Activated naive CD4-positive, alpha-beta T cell treated with Interleukin-2 at 50 U/mL for 16 hours (primary cell): ENCODE measurements around the gene RBM34.

ENCODE experiments used
- DNase-seq: peaks from one replicate; pipeline ENCODE4 v3.0.0-alpha.2; 2020

RBM34 gene

GRCh38 chr1:235152235-235152634 is 8.8 kb downstream of the RBM34 start:
- DNase-seq: no peak

DNA sequence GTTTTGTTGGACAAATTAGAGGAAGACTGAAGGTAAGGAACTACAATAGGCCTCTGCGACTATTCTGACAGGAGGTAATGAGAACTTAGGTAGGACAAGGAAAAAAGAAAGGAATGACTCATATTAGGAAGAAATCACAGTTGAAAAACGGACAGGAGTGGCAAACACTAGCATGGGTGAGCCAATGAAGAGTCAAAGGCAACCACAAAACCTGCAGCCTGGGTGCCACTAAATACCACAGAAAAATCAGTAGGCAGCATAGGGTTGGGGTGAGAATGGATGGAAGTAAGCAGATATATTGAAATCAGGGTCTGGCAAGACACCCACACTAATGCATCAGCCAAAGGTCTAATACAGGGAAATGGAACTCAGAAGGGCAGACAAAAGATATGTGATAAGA is 10.0 kb downstream of the RBM34 start:
- no peak for DNase-seq

- no peak for DNase-seq
Observed at GRCh38 chr1:235149824-235150223, 11.2 kb downstream of the RBM34 start.

DNA sequence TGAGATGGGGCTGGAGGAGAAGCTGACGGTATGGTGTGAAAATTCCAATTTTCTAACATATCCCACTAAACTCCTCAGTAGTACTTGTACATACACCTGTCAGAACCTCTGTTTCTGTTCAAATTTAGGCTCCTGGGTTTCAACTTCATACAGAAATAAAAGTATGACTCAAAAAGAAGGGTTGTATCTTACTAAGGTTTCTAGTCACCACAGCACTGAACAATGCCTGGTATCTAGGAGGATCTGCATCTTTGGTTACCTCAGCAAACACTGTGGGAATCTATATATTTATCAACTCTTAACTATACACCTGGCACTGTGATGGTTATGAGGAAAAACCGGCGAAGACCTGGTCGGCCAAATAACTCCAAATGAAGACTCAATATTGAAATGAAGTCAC is 13.8 kb downstream of the RBM34 start:
- DNase-seq: no peak

DNA sequence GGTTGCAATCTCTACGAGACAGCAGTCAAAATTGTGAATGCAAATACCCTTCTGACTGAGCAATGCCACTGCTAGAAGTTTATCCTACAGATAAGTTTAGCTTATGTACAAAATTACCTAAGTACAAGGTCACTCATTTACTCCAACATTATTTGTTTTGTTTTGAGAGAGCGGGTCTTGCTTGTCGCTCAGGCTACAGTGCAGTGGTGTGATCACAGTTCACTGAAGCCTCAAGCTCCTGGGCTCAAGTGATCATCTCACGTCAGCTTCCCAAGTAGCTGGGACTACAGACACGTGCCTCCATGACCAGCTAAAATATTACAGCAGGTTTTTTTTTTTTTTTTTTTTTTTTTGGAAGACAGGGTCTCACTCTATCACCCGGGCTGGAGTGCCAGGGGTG is 15.4 kb downstream of the RBM34 start:
- no peak for DNase-seq

- no peak for DNase-seq
Observed at GRCh38 chr1:235142991-235143390, 18.1 kb downstream of the RBM34 start.

DNA sequence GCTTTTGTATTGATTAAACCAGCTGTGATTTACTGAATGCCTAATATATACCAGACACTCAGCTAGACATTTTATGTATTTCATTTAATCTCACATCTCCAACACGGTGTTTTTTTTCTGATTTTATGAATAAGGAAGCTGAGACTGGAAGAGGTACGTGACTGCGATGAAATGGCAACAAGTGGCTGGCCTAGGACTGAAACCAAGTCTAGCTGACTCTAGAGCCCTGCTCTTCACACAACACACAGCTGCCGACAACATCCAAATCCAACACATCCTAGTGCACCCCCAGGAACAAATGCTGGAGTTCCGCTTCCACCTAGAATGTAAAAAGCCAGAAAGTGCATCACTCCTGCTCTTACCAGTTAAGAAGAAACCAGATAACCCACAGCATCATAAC is 21.7 kb downstream of the RBM34 start:
- no peak for DNase-seq

DNA sequence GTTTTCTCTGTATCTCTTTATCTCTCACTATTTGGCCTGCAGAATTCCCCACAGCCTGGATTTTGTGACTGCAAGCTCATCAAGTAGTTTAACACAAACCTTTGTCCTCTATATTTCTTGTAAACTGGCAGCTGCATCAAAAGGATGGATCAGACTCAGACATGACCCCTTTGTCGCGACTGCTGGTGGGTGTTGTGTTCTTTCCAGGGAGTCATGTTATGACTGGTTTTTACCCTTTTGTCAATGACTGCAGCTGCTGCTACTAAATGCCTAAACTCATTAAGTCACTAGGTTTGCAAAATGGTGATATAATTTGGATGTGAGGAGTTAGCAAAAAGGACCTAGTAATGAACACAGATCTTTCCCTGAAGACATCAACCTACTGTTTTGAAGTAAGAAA is 22.2 kb downstream of the RBM34 start:
- peak; percentile 30 for DNase-seq

DNA sequence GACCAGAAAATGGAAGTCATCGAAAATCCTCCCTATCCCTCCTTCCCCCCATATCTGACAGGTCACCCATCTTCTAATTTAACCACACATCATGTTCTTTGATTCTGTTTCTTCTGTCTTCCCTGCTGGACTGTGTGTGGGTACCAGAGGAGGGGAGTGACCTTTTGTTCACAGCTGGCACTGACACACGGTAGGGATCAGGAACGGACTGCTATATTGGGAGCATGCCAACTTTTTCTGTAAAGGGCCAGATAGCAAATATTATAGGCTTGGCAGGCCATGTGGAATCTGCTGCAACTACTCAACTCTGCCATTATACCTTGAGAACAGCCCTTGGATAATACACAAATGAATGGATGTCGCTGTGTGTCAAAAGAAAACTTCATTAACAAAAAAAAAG is 24.9 kb downstream of the RBM34 start:
- DNase-seq: no peak

- no peak for DNase-seq
Observed at GRCh38 chr1:235134171-235134570, 26.9 kb downstream of the RBM34 start.

- DNase-seq: no peak
Observed at GRCh38 chr1:235133086-235133485, 28.0 kb downstream of the RBM34 start.

GRCh38 chr1:235131961-235132360 is 29.1 kb downstream of the RBM34 start:
- DNase-seq: no peak

DNA sequence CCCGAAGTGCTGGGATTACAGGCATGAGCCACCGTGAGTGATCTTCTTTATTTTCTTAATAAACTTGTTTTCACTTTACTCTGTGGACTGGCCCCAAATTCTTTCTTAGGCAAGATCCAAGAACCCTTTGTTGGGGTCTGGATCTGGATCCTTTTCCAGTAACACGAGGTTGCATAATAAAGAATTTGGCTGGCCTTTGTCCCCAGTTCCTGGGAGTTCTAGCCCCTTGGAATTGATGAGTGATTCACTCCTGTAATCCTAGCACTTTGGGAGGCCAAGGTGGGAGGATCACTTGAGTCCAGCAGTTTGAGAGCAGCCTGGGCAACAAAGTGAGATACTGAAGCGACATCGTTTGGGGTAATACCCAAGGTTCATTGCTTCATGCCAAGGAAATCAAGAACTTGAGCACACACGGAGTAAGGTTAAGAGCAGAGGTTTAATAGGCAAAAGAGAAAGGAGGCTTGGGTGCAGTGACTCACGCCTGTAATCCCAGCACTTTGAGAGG is 30.2 kb downstream of the RBM34 start:
- no peak for DNase-seq

GRCh38 chr1:235129774-235130570 is 31.1 kb downstream of the RBM34 start:
- DNase-seq: no peak

GRCh38 chr1:235128456-235129328 is 32.4 kb downstream of the RBM34 start, which contains the start of gene TOMM20:
Gene TOMM20, minus strand, starts transcription at chr1:235128837. Its CDS starts 122 bp downstream, at chr1:235128715.
- peak; percentile 95 for DNase-seq

DNA sequence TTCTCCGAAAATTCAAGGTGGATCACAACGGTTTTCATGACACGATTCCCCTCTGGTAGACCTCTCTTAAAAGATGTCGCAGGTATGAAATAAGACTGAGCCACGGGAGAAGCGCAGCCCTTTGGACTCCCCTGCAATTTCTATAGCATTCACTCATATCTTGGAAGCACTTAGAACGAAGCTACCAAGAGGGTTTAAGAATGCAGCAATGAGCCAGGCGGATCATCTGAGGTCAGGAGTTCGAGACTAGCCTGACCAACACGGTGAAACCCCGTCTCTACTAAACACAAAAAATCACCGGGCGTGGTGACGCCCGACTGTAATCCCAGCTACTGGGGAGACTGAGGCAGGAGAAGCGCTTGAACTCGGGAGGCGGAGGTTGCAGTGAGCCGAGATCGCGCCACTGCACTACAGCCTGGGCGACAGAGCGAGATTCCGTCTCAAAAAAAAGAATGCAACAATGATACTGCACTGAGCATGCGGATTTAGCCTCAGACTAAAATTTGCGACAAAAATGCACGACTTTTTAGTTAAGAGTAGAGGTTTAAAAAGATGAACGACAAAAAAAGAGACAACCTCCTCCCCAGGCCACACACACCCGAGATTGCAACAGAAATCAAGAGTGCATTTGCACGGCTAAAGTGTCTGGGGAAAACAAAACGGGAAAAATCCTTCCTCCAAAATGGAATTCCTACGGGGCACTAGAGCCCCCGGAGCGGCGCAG is 33.2 kb downstream of the RBM34 start:
- peak; percentile 29 for DNase-seq

- DNase-seq: no peak
Observed at GRCh38 chr1:235127203-235127602, 33.8 kb downstream of the RBM34 start.

DNA sequence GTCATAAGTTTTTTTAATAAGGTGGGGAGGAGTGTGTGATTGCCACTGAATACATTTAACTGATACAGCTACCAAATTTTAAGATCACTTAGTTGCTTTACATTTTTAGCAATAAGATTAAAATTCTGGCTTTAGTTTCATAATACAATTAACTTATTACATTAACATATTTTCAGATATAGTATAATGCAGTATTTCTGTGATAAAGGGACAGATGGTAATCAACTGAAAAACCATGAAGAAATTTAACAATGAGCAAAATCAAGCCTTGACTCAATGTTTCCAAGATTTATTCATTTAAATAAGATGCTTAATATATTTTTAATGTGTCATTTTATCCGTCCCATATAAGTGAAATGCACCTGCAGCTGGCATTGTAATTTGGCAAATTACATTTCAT is 36.4 kb downstream of the RBM34 start:
- no peak for DNase-seq

DNA sequence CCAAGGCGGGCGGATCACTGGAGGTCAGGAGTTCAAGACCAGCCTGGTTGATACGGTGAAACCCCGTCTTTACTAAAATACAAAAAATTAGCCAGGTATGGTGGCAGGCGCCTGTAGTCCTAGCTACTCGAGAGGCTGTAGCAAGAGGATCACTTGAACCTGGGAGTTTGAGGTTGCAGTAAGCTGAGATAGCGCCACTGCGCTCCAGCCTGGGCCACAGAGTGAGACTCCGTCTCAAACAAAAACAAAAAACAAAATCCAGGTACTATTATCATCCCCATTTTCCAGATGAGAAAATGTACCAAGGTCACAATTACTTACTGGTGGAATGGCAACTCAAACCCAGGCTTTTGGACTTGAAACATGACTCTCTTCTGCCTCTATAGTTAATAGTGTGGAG is 36.9 kb downstream of the RBM34 start:
- DNase-seq: no peak

DNA sequence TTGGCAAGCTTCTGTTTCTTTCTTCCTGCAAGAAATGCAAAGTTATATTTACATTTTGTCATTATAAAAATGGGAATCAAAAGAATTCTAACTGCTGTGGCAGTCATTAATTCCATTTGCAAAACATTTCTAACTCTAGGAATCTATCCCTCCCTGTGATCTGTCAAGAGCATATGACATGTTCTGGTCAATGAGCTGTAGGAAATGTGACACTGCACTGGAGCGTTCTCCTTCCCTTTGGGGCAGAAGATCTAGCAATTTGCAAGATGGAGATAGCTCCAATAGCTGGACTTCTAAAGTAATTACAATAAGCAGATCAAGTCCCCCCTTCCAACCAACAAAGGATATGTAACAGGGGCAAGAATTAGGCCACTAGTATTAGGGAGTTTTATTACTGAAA is 38.7 kb downstream of the RBM34 start:
- no peak for DNase-seq

DNA sequence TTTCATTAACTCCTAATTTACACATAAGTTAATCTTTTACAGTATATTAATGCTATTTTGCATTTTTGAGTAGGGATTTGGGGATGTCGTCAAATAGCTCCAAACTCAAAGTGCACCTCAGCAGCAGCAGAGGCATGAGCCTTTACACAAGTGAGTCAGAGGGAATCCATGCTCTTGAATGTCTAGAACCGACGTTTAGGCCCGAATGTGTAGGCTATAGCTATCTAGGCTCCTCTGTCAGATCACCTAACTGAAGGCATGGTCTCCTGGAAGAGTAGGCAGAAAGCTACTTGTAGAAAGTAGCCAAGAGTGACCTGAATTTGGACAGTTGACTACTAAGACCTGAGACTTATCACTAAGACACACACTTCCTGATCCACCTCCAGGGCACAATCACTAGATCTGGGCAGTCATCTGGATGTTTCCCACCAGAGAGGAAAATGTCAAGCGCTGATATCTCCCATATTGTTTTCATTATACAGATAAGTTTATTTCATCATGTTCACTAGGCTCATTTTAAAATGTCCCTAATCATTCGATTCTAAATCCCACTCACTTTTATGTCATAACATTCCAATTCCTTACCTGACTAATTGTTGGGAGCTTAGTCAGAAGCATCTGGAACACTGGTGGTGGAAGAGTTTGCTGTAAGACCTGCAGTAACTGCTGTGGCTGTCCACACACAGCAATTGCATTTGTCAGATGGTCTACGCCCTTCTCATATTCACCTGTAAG is 47.7 kb downstream of the RBM34 start:
- no peak for DNase-seq
